ENCODE results near the gene TOPBP1. TPM values are rescaled to one million over a fixed set of nuclear protein-coding genes. Genes with fewer than 3 reads are reported as not detected.

Gene TOPBP1
- total and polyA plus RNA-seq, 2 donors, result 10.4 to 61.5 TPM

- DNase-seq (ENCODE audit: extremely low spot score), result no peak
- Histone ChIP-seq H3K4me3 (ENCODE audit: low read depth, low read length) (no peak overlapping the region), H3K4me1 (ENCODE audit: insufficient read depth) (no peaks in the 10 kb centered on the region), H3K27ac (ENCODE audit: low read depth) (no peak overlapping the region), H3K36me3 (ENCODE audit: insufficient read depth) (no peaks in the 10 kb centered on the region)
- WGBS, result 53% methylated on average over 7 of the region's 7 CpGs
These were observed 2.0 kb upstream of the TOPBP1 start for GRCh38 chr3:133663569-133664313.

- H3K36me3 ChIP-seq (ENCODE audit: insufficient read depth), result no peaks in the 10 kb centered on the region
- no peak overlapping the region for H3K27ac ChIP-seq (ENCODE audit: low read depth)
- H3K4me1 ChIP-seq (ENCODE audit: insufficient read depth), result no peaks in the 10 kb centered on the region
- 9% methylated on average over 7 of the region's 7 CpGs for WGBS
- DNase-seq (ENCODE audit: extremely low spot score), result no peak
- H3K4me3 ChIP-seq (ENCODE audit: low read depth, low read length), result peak overlapping the region; percentile 93
These were observed 524 bp upstream of the TOPBP1 start for GRCh38 chr3:133662278-133662651.

- DNase-seq (ENCODE audit: extremely low spot score), result no peak
- no peak overlapping the region for H3K27ac ChIP-seq (ENCODE audit: low read depth)
- WGBS, result 72% methylated on average over 2 of the region's 2 CpGs
- no peaks in the 10 kb centered on the region for H3K4me1 ChIP-seq (ENCODE audit: insufficient read depth)
- H3K4me3 ChIP-seq (ENCODE audit: low read depth, low read length), result no peak overlapping the region
- H3K36me3 ChIP-seq (ENCODE audit: insufficient read depth), result peaks cover 2% of the 10 kb centered on the region
These were observed 1.9 kb downstream of the TOPBP1 start for GRCh38 chr3:133659806-133660205.

DNA sequence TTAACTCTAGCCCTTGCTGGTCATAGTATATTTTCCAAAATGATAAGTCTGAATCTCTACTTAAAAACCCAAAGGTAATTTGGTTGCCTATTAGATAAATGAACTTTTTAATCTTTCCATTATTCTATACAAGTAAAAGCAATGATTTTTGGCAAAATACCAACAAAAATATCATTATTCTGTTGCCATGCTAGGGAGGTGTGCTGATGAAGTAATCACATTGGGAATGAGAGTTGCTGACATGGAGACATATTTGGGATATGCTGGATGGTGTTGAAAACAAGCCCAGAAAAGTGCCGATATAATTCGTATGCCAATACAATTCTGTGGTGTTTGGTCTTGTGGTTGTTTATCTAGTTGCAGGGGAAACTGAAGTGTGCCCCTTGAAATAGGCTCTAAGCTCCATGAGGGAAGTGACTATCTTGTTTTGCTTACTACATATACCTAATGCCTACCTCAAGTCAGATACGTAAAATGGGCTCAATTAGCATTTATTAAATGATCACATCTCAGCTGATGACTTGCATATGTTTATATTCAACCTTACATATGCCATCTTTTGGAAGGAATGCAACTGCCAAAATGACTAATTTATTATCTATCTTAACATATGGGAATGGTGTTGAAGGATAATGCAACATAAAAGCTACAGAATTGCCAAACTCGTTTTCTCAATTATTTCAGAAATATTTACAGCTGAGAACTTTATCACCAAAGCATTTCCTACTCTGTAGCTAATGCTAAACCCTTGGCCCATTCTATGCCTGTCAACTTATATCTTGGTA lies 5.8 kb downstream of the TOPBP1 start:
- 94% methylated on average over 4 of the region's 4 CpGs for WGBS

DNA sequence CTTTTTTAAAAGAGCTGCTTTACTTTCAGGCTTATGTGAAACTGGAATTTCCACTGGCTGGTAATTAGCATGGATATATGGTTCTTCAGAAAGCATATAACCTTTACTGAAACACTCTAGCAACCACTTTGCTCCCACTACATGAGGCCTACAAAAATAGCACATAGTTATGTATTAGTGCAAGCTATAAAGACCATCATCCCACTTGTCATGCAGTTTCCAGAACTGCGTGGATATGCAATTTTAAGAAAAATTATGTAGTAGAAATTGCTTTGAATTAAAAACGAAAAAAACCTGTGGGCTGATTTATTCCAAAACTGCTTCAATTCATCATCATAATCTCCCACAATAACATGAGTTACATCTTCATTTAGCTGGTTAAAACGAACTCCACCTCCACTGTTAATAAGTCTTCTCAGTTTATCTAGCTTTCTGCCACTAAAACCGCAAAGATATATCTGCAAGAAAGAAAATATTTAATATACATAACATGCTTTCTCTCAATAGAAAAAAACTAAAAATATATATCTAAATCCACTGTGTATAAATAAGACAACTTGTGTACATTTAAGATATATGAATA lies 12.2 kb downstream of the TOPBP1 start:
- Histone ChIP-seq H3K36me3 (ENCODE audit: insufficient read depth) (peaks cover 2% of the 10 kb centered on the region), H3K4me3 (ENCODE audit: low read depth, low read length) (no peak overlapping the region), H3K4me1 (ENCODE audit: insufficient read depth) (no peaks in the 10 kb centered on the region), H3K27ac (ENCODE audit: low read depth) (no peak overlapping the region)
- WGBS, result 84% methylated on average over 4 of the region's 4 CpGs
- no peak for DNase-seq (ENCODE audit: extremely low spot score)

More for the DNA sequence above, 5.8 kb downstream of the TOPBP1 start:
- Histone ChIP-seq H3K27ac (ENCODE audit: low read depth) (no peak overlapping the region), H3K36me3 (ENCODE audit: insufficient read depth) (peaks cover 2% of the 10 kb centered on the region), H3K4me1 (ENCODE audit: insufficient read depth) (no peaks in the 10 kb centered on the region), H3K4me3 (ENCODE audit: low read depth, low read length) (no peak overlapping the region)
- DNase-seq (ENCODE audit: extremely low spot score), result no peak

GRCh38 chr3:133644768-133645167 lies 17.0 kb downstream of the TOPBP1 start:
- Histone ChIP-seq H3K27ac (ENCODE audit: low read depth) (no peak overlapping the region), H3K36me3 (ENCODE audit: insufficient read depth) (no peaks in the 10 kb centered on the region), H3K4me3 (ENCODE audit: low read depth, low read length) (no peak overlapping the region), H3K4me1 (ENCODE audit: insufficient read depth) (no peaks in the 10 kb centered on the region)
- WGBS, result 95% methylated on average over 1 of the region's 1 CpG
- DNase-seq (ENCODE audit: extremely low spot score), result no peak

- Histone ChIP-seq H3K4me1 (ENCODE audit: insufficient read depth) (no peaks in the 10 kb centered on the region), H3K36me3 (ENCODE audit: insufficient read depth) (no peaks in the 10 kb centered on the region), H3K27ac (ENCODE audit: low read depth) (no peak overlapping the region), H3K4me3 (ENCODE audit: low read depth, low read length) (no peak overlapping the region)
- no peak for DNase-seq (ENCODE audit: extremely low spot score)
- WGBS, result 91% methylated on average over 2 of the region's 2 CpGs
These were observed 18.1 kb downstream of the TOPBP1 start for GRCh38 chr3:133643611-133644010.

GRCh38 chr3:133641254-133641653 lies 20.5 kb downstream of the TOPBP1 start:
- no peak for DNase-seq (ENCODE audit: extremely low spot score)
- H3K27ac ChIP-seq (ENCODE audit: low read depth), result no peak overlapping the region
- H3K4me3 ChIP-seq (ENCODE audit: low read depth, low read length), result no peak overlapping the region
- H3K4me1 ChIP-seq (ENCODE audit: insufficient read depth), result no peaks in the 10 kb centered on the region
- WGBS, result 97% methylated on average over 4 of the region's 4 CpGs
- no peaks in the 10 kb centered on the region for H3K36me3 ChIP-seq (ENCODE audit: insufficient read depth)

- no peak overlapping the region for H3K4me3 ChIP-seq (ENCODE audit: low read depth, low read length)
- no peak overlapping the region for H3K27ac ChIP-seq (ENCODE audit: low read depth)
- DNase-seq (ENCODE audit: extremely low spot score), result no peak
- WGBS, result 96% methylated on average over 4 of the region's 4 CpGs
- no peaks in the 10 kb centered on the region for H3K36me3 ChIP-seq (ENCODE audit: insufficient read depth)
- no peaks in the 10 kb centered on the region for H3K4me1 ChIP-seq (ENCODE audit: insufficient read depth)
These were observed 28.3 kb downstream of the TOPBP1 start for GRCh38 chr3:133633439-133633838.

GRCh38 chr3:133629146-133629545 lies 32.6 kb downstream of the TOPBP1 start:
- WGBS, result 89% methylated on average over 2 of the region's 2 CpGs
- no peaks in the 10 kb centered on the region for H3K36me3 ChIP-seq (ENCODE audit: insufficient read depth)
- no peak for DNase-seq (ENCODE audit: extremely low spot score)
- no peaks in the 10 kb centered on the region for H3K4me1 ChIP-seq (ENCODE audit: insufficient read depth)
- H3K27ac ChIP-seq (ENCODE audit: low read depth), result no peak overlapping the region
- no peak overlapping the region for H3K4me3 ChIP-seq (ENCODE audit: low read depth, low read length)

GRCh38 chr3:133627789-133628188 lies 34.0 kb downstream of the TOPBP1 start:
- Histone ChIP-seq H3K4me3 (ENCODE audit: low read depth, low read length) (no peak overlapping the region), H3K4me1 (ENCODE audit: insufficient read depth) (no peaks in the 10 kb centered on the region), H3K36me3 (ENCODE audit: insufficient read depth) (no peaks in the 10 kb centered on the region), H3K27ac (ENCODE audit: low read depth) (no peak overlapping the region)
- DNase-seq (ENCODE audit: extremely low spot score), result no peak

GRCh38 chr3:133620066-133620784 lies 41.5 kb downstream of the TOPBP1 start:
- H3K36me3 ChIP-seq (ENCODE audit: insufficient read depth), result peaks cover 3% of the 10 kb centered on the region
- WGBS, result 96% methylated on average over 13 of the region's 13 CpGs
- H3K4me3 ChIP-seq (ENCODE audit: low read depth, low read length), result no peak overlapping the region

GRCh38 chr3:133611534-133611933 lies 50.2 kb downstream of the TOPBP1 start:
- Histone ChIP-seq H3K36me3 (ENCODE audit: insufficient read depth) (peaks cover 6% of the 10 kb centered on the region), H3K4me1 (ENCODE audit: insufficient read depth) (no peaks in the 10 kb centered on the region), H3K4me3 (ENCODE audit: low read depth, low read length) (no peak overlapping the region), H3K27ac (ENCODE audit: low read depth) (no peak overlapping the region)
- over 99% methylated on average over 2 of the region's 2 CpGs for WGBS
- DNase-seq (ENCODE audit: extremely low spot score), result no peak

More at GRCh38 chr3:133620066-133620784, 41.5 kb downstream of the TOPBP1 start:
- H3K4me1 ChIP-seq (ENCODE audit: insufficient read depth), result no peaks in the 10 kb centered on the region
- H3K27ac ChIP-seq (ENCODE audit: low read depth), result no peak overlapping the region
- no peak for DNase-seq (ENCODE audit: extremely low spot score)
